HepG2 (cell line): ENCODE data around the gene ASPM. TPM values are rescaled to one million over a fixed set of nuclear protein-coding genes. Genes with fewer than 3 reads are reported as not detected.

ENCODE experiments used
- ATAC-seq: fragments of 200-7000 bp; cut with Tn5 transposase; 3 replicates; pipeline ENCODE4 v1.9.1; 2020; ENCODE audit warnings: mild to moderate bottlenecking, moderate library complexity
- BruUV-seq: library from RNA; stranded (reverse); fragments of 400-500 nt; replicated peaks from 2 replicates; lab custom pipeline; 2021; lab: Mats Ljungman, UMichigan
- CTCF ChIA-PET: fragments of 300-600 bp; formaldehyde crosslinking; extraction: SDS; loops from one replicate; lab custom pipeline; 2021; ENCODE audit warnings: low total read pairs, inconsistent platforms, low intra/inter-chr PET ratio; lab: Yijun Ruan, JAX
- POLR2A ChIA-PET: fragments of 350-600 bp; sonication (Branson Sonifier 250); formaldehyde crosslinking; loops from one replicate; lab custom pipeline; 2020; ENCODE audit warnings: antibody characterized with exemption, inconsistent platforms; lab: Yijun Ruan, JAX
- DNase-seq: peaks from one replicate; pipeline ENCODE4 v3.0.0-alpha.2; 2015; ENCODE audit warnings: low spot score
- FAIRE-seq: peaks from 3 replicates; lab custom pipeline; 2011; peaks lifted over from hg19 to GRCh38; lab: Jason Lieb, UNC
- H2AFZ ChIP-seq: one replicate; pipeline ENCODE4 v1.6.1; 2011; ENCODE audit warnings: low read length, inconsistent platforms
- H3K27ac ChIP-seq: fragments of 300-600 bp; 3 replicates; pipeline ENCODE4 v1.8.0; 2011; ENCODE audit warnings: mixed run types, mild to moderate bottlenecking, mixed read lengths, low read length, inconsistent platforms; ENCODE audit not compliant: insufficient read depth; ENCODE audit errors: extremely low read length
- H3K27me3 ChIP-seq, 2 experiments: fragments of 200-600 bp in 1 of 2; 2 replicates in 1 of 2; 3 replicates in 1 of 2; pipeline versions ENCODE4 v1.6.0 to v1.8.0; 2011; ENCODE audit warnings: low read length in 2 of 2, mild to moderate bottlenecking in 2 of 2, moderate library complexity in 2 of 2, inconsistent platforms in 1 of 2; ENCODE audit not compliant: insufficient read depth in 2 of 2, control insufficient read depth in 1 of 2
- H3K36me3 ChIP-seq, 2 experiments: fragments of 200-600 bp in 1 of 2; replicated peaks in 1 of 2; 2 replicates in 1 of 2; 3 replicates in 1 of 2; pipeline versions ENCODE4 v1.5.1 to v1.8.0; 2011; ENCODE audit warnings: low read length in 2 of 2, inconsistent platforms in 1 of 2; ENCODE audit not compliant: insufficient read depth in 2 of 2, control insufficient read depth in 1 of 2
- H3K4me1 ChIP-seq: 2 replicates; pipeline ENCODE4 v1.5.1; 2012; ENCODE audit warnings: low read length, inconsistent platforms; ENCODE audit not compliant: insufficient read depth
- H3K4me2 ChIP-seq: 2 replicates; pipeline ENCODE4 v1.6.0; 2011; ENCODE audit warnings: low read depth, low read length, inconsistent platforms
- H3K4me3 ChIP-seq, 3 experiments: fragments of 200-600 bp in 1 of 3; sonication (generic), shearing (Covaris generic) in 1 of 3; replicated peaks in 1 of 3; 2 replicates each; pipeline ENCODE4 v1.5.1; 2011 to 2016; ENCODE audit warnings: low read length in 3 of 3, inconsistent platforms in 2 of 3, low read depth in 2 of 3, mild to moderate bottlenecking in 2 of 3, control low read depth in 1 of 3, mixed read lengths in 1 of 3; ENCODE audit not compliant: insufficient read depth in 1 of 3
- H3K79me2 ChIP-seq: one replicate; pipeline ENCODE4 v1.6.1; 2011; ENCODE audit warnings: low read length, inconsistent platforms; ENCODE audit not compliant: insufficient read depth
- H3K9ac ChIP-seq: 2 replicates; pipeline ENCODE4 v1.6.0; 2011; ENCODE audit warnings: mild to moderate bottlenecking, low read depth, low read length, inconsistent platforms; ENCODE audit not compliant: insufficient read depth
- H3K9me3 ChIP-seq: 2 replicates; pipeline ENCODE4 v1.5.1; 2012; ENCODE audit warnings: mild to moderate bottlenecking, low read length
- H4K20me1 ChIP-seq: 2 replicates; pipeline ENCODE4 v1.6.0; 2011; ENCODE audit warnings: inconsistent platforms, mild to moderate bottlenecking, low read length, moderate library complexity; ENCODE audit not compliant: insufficient read depth
- ELF3 ChIP-seq: IDR thresholded peaks from 2 replicates; pipeline ENCODE4 v1.6.1; 2016; ENCODE audit warnings: missing genetic modification reagents, missing compliant biosample characterization
- MEIS2 ChIP-seq: sonication (generic); formaldehyde crosslinking; IDR thresholded peaks from 2 replicates; pipeline ENCODE4 v1.9.0; 2021; ENCODE audit warnings: mild to moderate bottlenecking, missing genetic modification reagents
- NPAS2 ChIP-seq: sonication (generic); formaldehyde crosslinking; IDR thresholded peaks from 2 replicates; pipeline ENCODE4 v1.8.0; 2022; ENCODE audit warnings: mild to moderate bottlenecking, missing genetic modification reagents, borderline replicate concordance
- SNRNP70 ChIP-seq: fragments of 200-400 bp; formaldehyde crosslinking; IDR thresholded peaks from 2 replicates; pipeline ENCODE4 v1.6.1; 2017; ENCODE audit warnings: mild to moderate bottlenecking, low read depth, low read length, moderate library complexity
- SOX6 ChIP-seq, 2 experiments: fragments of 450-650 bp in 1 of 2; sonication (generic) in 1 of 2; formaldehyde crosslinking in 1 of 2; IDR thresholded peaks; 2 replicates each; pipeline versions ENCODE4 v1.4.0 to v1.6.1; 2017 to 2020; ENCODE audit warnings: antibody characterized with exemption in 1 of 2, mild to moderate bottlenecking in 1 of 2, missing genetic modification reagents in 1 of 2
- ZBTB21 ChIP-seq: sonication (generic); formaldehyde crosslinking; IDR thresholded peaks from 2 replicates; pipeline ENCODE4 v1.4.0; 2020; ENCODE audit warnings: missing genetic modification reagents
- ZNF552 ChIP-seq: sonication (generic); formaldehyde crosslinking; IDR thresholded peaks from 2 replicates; pipeline ENCODE4 v1.9.0; 2022; ENCODE audit warnings: missing genetic modification reagents, mild to moderate bottlenecking, borderline replicate concordance
- ZUFSP ChIP-seq: sonication (generic); formaldehyde crosslinking; IDR thresholded peaks from 2 replicates; pipeline ENCODE4 v1.9.0; 2021; ENCODE audit warnings: missing genetic modification reagents, mild to moderate bottlenecking, borderline replicate concordance
- WGBS: methylation state at CpG from one replicate; pipeline ENCODE4 v1.1.6; 2017; ENCODE audit warnings: low lambda C conversion rate; 5-methylcytosine and 5-hydroxymethylcytosine counted together
- in situ Hi-C: cut with HindIII; loops from 2 replicates; pipeline ENCODE4 v1.10.0; 2017; ENCODE audit warnings: low pct_unique_long_range_greater_than_20kb; ENCODE audit not compliant: extremely low pct_ligation_motif_present
- intact Hi-C: fragments of 100-400 bp; cut with micrococcal nuclease; formaldehyde crosslinking; loops from one replicate; pipeline ENCODE4 v1.10.0; 2022; ENCODE audit not compliant: unreplicated experiment
- polyA plus RNA-seq, 8 experiments: library from polyadenylated mRNA; depleted of rRNA in 3 of 8; stranded (reverse) in 7 of 8; unstranded in 1 of 8; fragments of >200 nt; fragmentation: Illumina TruSeq in 4 of 8; extraction: Trizol in 4 of 8; gene quantifications; 2 replicates each; pipeline versions ENCODE4 v1.2.1 to v1.2.3, GENCODE V29; 2011 to 2016; ENCODE audit warnings: low read depth in 4 of 8, missing spikeins in 1 of 8, mixed read lengths in 1 of 8; ENCODE audit not compliant: insufficient read depth in 1 of 8
- total RNA-seq, 5 experiments: library from RNA; depleted of rRNA; stranded (reverse); fragments of >200 nt; fragmentation: Illumina TruSeq; extraction: Trizol; gene quantifications; 2 replicates each; pipeline ENCODE4 v1.2.3, GENCODE V29; 2016; ENCODE audit warnings: low read depth in 1 of 5
- TF ChIP-seq, protein P1 (sequence below): sonication (generic); formaldehyde crosslinking; IDR thresholded peaks from 2 replicates; pipeline ENCODE4 v1.5.0; 2020; ENCODE audit warnings: mild to moderate bottlenecking, missing genetic modification reagents
- TF ChIP-seq, protein P2 (sequence below): sonication (generic); formaldehyde crosslinking; IDR thresholded peaks from 2 replicates; pipeline ENCODE4 v1.8.0; 2022; ENCODE audit warnings: missing genetic modification reagents, mild to moderate bottlenecking, borderline replicate concordance

Gene ASPM
- total and polyA plus RNA-seq, 2 of the 13 experiments (the other 11 are each of a cell fraction or from before 2014, with no cell fraction given) = 7.7 to 29.1 TPM

DNA sequence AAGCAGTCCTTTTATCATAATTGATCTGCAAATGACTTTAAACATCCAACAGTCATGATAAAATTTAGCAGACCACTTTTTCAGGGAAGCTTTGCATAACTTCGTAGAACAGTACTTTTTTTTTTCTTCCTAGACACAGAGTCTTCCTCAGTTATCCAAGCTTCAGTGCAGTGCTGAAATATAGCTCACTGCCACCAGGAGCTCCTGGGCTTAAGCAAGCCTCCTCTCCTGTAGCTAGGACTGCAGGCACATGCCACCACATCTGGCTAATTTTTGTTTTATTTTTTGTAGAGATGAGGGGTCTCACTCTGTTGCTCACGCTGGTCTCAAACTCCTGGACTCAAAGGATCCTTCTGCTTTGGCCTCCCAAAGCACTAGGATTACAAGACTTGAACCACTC lies 83.3 kb downstream of the ASPM start:
- H3K4me3 ChIP-seq = no peak overlapping the region
- H4K20me1 ChIP-seq = no peaks in the 10 kb centered on the region
- H3K79me2 ChIP-seq = no peaks in the 10 kb centered on the region
- no peaks in the 10 kb centered on the region for H3K27me3 ChIP-seq
- in situ Hi-C loops (loop anchor here (25.0 kb wide), 1 partner anchor 326 kb away; no protein-coding TSS in a partner anchor), intact Hi-C loops (no loop called here)
- peaks cover 20% of the 10 kb centered on the region for H3K4me1 ChIP-seq
- no peaks in the 10 kb centered on the region for H3K36me3 ChIP-seq
- H2AFZ ChIP-seq = no peak overlapping the region
- ATAC-seq (peak; percentile 69), FAIRE-seq (no peak)
- BruUV-seq = no TSS peak
- ChIA-PET CTCF (no interaction called here), POLR2A (no interaction called here)
- H3K4me2 ChIP-seq = no peak overlapping the region
- H3K9ac ChIP-seq = no peak overlapping the region
- TF ChIP-seq MEIS2 (CRISPR knock-in tag) (no peak), NPAS2 (CRISPR knock-in tag) (no peak), ELF3 (CRISPR knock-in tag) (no peak), SOX6 (IDR thresholded peaks at IDR 0.05) (no peak), SOX6 (CRISPR knock-in tag; IDR thresholded peaks at IDR 0.05) (no peak), ZUFSP (CRISPR knock-in tag) (no peak), SNRNP70 (no peak), ZNF552 (CRISPR knock-in tag) (no peak), ZBTB21 (no peak)
- TF ChIP-seq, protein P1, sequence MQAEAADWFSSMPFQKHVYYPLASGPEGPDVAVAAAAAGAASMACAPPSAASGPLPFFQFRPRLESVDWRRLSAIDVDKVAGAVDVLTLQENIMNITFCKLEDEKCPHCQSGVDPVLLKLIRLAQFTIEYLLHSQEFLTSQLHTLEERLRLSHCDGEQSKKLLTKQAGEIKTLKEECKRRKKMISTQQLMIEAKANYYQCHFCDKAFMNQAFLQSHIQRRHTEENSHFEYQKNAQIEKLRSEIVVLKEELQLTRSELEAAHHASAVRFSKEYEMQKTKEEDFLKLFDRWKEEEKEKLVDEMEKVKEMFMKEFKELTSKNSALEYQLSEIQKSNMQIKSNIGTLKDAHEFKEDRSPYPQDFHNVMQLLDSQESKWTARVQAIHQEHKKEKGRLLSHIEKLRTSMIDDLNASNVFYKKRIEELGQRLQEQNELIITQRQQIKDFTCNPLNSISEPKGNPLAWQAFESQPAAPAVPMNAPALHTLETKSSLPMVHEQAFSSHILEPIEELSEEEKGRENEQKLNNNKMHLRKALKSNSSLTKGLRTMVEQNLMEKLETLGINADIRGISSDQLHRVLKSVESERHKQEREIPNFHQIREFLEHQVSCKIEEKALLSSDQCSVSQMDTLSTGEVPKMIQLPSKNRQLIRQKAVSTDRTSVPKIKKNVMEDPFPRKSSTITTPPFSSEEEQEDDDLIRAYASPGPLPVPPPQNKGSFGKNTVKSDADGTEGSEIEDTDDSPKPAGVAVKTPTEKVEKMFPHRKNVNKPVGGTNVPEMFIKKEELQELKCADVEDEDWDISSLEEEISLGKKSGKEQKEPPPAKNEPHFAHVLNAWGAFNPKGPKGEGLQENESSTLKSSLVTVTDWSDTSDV (CRISPR knock-in tag) = no peak
- TF ChIP-seq, protein P2, sequence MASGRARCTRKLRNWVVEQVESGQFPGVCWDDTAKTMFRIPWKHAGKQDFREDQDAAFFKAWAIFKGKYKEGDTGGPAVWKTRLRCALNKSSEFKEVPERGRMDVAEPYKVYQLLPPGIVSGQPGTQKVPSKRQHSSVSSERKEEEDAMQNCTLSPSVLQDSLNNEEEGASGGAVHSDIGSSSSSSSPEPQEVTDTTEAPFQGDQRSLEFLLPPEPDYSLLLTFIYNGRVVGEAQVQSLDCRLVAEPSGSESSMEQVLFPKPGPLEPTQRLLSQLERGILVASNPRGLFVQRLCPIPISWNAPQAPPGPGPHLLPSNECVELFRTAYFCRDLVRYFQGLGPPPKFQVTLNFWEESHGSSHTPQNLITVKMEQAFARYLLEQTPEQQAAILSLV = no peak
- TF ChIP-seq, all 625 proteins: peak for 0
- H3K27ac ChIP-seq = no peak overlapping the region
- H3K9me3 ChIP-seq = no peaks in the 10 kb centered on the region
- WGBS = 81% methylated on average over 2 of the region's 2 CpGs
- no peak for DNase-seq
